Stimulated activated CD8-positive, alpha-beta memory T cell treated with anti-CD3 and anti-CD28 coated beads, Interleukin-15, amount 100 ng/mL, for 24 hours (primary cell): ENCODE data around the gene RAVER2.

Source experiments
- DNase-seq: peaks from one replicate; pipeline ENCODE4 v3.0.0-alpha.2; 2020; ENCODE audit warnings: low read depth

The RAVER2 gene

DNA sequence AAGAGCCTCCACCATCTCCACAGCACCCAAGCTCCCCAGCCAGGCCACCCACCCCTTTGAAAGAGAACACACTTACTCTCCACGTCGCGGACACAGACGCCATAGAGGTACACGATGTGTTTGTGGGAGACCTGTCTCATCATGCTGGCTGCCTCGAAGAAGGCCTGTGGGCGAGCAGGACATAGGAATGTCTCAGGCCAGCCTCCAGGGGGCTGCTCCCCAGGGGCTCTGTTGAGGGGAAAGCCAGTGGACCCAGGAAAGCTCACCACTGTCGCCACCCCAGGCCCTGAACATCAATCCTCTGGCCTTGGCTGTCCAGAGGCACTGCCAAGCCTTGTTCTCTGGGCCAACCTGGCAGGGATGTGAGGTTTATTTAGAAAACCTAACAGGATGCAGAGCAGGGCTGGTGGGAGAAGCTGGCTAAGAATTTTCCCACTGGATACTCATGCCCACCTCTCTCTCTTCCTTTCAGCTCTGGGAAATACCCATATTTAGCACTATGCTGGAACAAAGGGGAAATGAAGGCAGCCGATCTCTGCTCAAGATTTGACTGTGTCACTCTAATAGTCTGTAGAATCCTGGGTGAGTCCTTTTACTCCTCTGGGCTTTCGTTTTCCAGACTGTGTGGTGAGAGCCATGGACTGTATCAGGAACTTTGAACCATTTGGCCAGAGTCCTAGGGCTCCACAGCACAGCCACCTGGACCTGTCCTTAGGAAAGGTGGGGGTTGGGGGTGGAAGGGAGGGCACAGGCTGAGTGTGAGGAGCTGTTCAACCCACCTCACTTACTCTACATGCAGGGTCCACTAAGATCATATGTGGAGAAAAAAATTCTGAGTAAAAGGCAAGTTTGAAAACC lies 101.9 kb downstream of the RAVER2 start:
- DNase-seq = no peak

DNA sequence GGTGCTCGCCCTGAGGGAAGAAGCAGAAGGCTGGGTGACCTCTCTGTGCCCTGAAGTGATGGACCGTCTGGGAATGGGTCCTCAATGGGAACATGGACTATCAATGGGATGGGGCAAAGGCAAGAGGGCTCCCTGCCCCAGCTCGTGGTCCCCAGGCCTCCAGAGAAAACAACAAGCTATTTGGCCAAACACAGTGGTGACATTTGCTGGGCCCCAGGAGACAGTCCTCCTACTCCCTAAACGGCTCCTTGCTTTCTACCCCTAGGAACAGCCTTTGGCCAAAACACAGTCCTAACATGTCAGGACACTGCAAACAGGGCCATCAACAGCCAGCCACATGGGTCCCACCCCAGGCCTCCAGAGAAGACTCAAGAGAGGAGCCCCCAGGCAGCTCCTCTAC lies 102.8 kb downstream of the RAVER2 start:
- DNase-seq = no peak

DNA sequence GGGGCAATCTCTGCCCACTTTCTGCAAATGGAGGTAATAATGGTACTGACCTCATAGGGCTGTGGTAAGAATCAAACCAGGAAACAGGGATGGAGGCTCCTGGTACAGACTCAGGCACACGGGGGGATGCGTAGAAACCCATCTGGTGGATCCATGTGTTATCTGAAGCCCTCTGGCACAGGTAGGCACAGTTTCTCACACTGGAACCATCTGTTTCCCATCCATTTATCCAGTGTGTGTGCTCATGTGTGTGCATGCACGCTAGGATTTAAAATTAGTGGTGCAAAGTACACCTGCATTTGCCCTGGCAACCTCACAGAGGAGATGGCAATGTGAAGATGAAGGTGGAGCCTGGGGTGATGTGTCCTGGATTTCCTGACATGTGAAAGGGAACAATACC lies 103.3 kb downstream of the RAVER2 start:
- DNase-seq = no peak

DNA sequence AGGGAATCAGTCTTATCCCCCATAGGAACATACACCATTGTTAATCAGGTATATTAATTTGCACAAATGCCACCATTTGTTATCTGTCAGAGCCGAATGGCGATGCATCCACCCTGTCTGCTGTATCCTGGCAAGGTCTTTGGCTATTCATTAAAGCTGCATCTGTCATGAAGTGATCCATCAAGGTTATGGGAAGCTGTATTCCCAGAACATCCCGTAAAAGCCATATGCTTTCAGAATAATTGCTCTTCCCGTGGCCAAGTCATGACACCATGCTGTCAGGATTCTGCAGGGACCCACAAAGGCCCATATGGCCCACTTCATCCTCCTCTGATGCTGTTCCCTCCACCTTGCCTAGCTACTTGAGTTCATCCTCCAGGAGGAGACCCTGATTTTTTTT lies 103.9 kb downstream of the RAVER2 start:
- DNase-seq = no peak

DNA sequence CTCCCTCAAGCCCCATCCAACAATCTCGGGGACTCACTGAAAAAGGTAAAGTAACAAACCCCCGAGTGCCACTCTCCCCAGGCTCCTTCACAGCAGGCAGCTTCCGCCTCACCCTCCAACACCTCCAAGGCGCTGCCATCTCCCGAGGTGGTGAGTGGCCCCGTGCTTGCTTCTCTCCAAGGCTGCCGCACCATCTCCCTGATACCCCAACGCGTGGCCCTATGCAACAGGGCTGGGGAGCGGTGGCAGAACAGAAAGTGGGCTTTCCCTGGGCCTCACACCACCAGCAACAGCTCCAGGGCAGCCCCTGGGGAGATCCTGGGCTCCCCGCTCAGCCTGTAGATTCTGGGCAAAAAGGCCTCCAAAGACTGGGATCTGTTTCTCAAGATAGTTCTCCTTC lies 105.1 kb downstream of the RAVER2 start:
- DNase-seq = no peak

DNA sequence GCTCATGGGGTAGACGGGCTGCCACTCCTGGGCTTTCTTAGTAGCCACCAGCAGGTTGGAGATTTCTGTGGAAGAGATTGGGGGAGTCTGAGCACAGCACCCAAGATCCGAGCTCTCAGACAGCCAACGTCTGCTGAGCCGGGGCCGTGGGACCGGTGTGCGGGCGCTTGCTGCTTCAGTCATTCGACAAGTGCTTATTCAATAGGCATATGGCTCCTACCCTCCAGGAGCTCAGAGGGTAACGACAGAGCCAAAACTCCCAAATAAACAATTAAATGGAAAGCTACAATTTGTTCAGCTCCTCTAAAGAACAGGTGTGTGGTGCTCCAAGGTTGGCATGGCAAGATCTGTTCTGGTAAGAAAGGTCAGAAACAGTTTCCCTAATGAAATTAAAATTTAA lies 106.0 kb downstream of the RAVER2 start:
- DNase-seq = no peak

DNA sequence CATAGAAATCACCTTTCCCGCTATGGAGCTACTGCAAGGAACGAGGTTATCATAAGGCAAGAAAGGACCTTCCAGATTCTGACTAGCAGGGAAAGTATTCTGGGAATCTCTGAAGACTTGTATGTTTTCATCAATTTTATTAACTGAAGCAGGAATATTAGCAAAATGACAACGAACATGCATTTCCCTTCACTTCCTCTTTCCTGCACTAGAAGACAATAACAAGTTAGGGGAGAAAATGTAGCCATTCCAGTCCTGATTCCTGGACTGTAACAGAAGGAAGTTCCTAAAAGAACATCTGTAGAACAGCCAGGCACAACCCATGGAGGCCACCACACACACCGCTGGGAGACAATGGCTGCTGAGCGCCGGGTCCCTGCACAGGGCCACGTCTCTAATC lies 106.8 kb downstream of the RAVER2 start:
- DNase-seq = no peak

DNA sequence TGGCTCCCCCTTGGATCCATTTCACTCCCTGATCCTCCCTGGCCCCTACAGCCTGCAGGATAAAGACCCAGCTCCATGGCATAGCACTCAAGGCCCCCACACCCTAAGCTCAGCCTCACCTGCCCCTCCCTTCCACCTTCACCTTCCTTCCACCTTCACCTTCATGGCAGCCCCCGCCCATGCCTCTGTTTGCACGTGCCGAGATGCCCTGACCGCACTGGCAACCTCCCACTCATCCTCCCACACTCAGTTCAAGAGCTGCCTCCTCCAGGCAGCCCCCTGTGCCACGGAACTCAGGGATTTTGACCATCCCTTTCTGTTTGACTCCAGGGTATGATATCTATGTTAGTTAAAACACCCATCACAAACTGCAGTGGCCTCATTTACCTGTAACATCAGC lies 109.8 kb downstream of the RAVER2 start:
- DNase-seq = no peak

DNA sequence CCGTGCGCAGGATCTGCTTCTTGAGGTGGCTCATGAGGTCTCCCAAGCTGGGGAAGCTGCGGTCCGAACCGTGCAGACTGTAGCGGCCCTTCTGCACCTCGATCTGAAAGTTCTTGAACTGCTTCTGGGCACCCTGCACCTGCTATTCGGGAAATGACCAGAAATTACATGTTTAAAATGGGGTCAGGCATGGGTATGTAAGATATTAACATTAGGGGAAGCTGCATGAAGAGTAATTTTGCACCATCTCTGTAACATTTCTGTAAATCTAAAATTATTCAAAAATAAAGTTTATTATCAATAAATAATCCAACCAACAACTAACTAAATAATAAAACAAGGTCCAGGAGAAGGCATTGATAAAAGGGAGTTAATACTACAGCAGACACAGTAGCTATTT lies 110.7 kb downstream of the RAVER2 start:
- DNase-seq = no peak

DNA sequence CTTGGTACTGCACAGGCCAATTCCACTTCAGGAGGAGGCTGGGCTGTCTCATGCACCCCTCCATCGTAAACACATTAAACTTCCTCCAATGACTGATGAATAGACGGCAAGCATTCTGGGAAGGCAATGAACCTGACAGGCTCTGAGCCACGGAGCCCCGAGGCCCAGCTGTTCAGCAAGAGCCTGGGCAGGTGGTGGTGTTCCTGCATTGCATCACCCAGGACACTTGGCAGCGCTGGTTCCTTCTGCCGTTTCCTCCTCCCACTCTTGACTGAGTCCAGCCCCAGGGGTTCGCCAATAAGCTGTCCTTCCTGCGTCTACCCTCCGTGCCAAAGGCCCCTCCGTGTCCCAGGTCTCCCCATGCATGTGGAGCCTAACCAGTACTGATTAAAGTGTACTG lies 111.7 kb downstream of the RAVER2 start:
- no peak for DNase-seq

DNA sequence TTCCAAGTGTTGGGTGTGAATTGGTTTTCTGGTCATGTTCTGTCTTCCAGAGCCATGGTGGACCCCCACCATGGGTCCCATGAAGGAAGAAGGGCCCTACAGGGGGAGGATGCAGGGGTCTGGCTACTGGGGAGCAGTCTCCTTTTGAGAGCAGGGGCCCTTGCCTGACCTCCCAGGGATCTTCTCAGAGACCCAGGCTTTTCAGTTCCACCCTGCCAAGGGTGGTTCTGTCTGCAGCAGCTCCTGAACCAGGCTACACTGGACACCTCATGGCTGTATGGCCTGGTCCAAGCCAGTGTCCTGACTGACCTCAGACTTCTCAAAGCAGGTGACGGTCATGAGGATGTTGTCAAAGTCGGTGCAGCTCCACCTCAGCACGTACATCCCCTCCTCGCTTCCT lies 112.5 kb downstream of the RAVER2 start:
- DNase-seq = no peak

DNA sequence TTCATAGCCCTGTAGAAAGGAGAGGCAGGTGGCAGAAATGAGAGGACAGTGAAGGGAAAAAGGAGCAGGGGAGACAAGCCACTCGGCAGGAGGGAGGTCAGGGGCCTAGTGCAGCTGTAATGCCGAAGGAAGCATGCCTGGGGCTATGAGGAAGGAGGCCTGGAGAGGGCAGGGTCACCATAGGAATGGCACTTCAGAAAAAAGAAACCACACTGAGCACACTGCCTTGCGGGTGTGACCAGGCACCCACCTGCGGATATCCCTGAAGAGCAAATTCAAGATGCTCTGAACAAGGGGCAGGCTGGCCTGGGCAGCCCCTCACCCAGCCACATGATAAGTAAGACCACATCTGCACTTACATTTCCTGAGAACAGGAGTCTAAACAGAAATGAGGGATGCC lies 116.7 kb downstream of the RAVER2 start:
- DNase-seq = no peak

DNA sequence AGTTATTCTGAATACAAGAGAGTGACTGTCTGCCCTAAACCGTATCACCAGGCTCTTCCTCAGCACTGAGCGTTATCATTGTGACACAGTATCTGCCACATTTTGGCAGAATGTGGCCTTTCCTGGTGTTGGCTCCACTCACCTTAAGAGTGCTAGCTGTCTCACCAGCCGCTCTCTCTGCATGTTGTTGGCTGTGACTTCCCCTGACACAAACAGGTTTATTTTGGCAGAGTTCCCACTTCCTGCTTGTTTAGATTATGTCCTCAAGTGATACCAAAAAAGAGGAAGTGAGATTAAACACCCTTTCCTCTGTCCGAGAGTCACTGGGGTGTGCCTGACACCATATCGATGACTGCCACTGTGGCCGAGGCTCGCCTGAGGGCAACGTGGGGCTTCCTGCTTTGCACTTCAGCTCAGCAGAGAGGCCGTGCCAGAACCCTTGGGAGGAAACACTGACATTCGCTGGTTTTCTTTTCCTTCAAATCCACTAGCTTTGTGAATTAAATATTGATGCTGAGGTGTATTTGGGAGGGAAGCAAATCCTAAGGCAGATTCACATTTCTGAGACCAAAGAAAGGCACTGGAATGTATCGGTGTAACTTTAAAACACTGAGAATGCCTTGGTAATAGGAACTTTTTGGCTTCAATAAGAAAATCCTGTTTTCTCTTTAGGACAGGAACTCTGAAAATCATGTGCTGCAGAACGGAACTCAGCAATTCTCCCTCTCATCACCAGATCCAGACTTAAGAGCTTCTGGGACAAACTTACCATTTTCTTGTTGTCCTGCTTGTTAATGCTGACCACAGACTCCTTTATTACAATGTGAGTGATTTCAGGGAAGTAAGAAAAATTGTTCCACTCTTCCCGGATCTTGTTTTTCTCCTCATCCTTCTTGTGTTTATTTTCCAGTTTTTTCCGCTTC lies 119.4 kb downstream of the RAVER2 start:
- no peak for DNase-seq

DNA sequence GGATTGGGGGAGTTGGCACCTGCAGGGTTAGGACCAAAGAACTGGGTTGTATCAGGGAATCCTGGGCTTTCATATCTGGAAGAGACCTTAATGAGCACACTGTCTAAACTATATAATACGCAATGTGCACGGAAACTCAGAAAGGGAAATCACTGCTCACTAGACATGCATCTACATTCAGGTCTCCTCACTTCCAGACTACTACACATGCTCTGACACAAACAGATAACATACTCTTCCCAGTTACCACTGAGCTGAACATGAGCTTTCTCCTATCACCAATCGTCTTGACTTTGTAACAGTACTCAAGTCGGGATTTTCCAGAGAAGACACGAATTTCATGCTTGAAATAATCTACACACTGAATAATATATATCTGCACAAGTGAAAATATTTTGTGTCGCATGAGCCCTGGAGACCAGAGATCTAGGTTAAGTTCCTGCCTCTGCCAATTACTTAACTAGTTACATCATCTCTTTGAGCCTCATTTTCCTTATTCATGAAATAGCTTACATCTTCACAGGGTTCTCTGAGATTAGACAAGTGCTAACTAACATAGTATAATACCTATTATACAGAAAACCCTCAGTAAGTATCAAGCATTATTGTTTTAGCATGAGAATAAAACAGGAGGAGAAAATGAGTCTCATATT lies 120.4 kb downstream of the RAVER2 start:
- no peak for DNase-seq

DNA sequence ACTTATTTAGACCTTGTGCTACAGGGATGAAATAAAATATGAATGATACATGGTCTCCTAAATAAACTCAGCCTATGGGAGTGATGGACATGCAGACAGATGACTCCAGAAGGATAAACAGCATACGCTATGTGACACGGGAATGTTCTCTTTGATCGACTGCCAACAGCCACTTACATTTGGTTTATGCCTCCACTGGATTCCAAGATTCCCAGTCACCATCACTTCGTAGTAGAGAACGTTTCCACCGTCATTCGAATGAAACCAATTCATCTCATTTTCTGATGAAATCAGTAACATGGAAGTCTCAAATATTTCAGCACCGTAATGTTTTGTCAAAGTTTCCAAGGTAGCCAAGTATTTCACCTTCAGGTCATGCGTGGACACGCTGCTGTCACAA lies 121.8 kb downstream of the RAVER2 start:
- no peak for DNase-seq

DNA sequence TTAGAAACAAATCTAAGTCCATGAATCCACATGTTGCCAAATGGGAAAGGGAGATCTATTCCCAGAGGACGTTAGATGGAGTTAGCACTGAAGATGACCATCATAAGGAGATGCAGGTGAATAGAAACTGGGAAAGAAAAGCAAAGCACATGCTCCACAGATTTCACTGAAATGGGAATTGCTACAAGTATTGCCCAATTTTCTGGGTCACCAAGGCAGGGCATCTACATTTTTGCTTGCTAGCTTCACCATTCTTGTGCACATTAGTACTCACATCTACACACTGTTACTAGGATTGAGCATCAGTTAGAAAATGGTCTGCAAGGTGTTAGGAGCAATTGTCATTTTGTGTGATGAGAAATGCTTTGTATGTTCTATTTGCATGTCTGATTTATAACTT lies 122.4 kb downstream of the RAVER2 start:
- no peak for DNase-seq

DNA sequence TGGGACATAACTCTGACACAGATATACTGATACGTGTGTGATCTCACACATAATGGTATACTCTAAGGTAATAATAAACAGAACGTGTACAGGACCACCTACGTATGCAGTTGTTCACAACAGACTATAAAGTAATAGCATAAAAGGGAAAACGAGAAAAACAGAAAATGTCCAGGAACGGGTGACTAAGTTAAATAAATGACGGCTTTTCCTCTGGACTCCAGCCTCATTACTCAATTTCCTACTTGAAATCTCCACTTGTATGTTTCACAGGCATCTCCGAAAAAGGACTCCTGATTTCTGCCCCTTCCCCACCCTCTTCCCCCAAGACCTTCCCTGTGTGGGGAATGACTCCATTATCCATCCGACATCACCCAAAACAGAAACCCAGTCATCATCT lies 126.4 kb downstream of the RAVER2 start:
- no peak for DNase-seq

DNA sequence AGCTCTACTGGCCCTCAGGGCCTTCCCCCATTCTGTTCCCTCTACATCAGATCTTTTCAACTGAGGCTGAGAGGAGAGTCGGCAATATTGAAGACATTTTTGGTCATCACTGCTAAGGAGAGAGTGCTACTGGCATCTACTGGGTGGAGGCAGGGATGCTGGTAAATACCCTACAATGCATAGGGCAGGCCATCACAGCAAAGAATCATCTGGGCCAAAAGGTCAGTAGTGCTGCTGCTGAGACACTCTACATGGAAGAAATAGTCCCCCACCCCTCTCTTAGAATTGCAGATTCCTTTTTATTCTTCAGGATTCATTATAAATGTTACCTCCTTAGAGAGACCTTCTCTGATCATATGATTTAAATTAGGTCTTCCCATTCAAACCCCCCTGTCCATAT lies 127.2 kb downstream of the RAVER2 start:
- DNase-seq = no peak

DNA sequence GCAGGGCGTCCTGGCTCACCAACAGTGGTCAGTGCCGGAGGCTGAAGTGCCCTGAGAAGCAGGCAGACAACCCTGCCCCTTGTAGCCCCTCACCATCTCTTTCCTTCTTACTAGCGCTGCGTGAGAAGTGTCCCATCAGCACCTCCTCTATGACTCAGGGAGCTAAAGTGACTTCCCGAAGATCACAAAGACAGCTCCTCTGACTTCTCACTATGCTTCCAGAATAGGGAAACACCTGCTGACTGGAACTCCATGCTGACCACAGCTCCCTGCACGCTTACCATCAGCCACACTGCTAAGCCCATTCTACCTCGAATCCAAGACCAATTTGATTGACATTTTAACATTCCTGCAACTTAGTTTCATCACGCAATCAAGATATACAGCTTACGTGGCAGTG lies 128.7 kb downstream of the RAVER2 start:
- no peak for DNase-seq

DNA sequence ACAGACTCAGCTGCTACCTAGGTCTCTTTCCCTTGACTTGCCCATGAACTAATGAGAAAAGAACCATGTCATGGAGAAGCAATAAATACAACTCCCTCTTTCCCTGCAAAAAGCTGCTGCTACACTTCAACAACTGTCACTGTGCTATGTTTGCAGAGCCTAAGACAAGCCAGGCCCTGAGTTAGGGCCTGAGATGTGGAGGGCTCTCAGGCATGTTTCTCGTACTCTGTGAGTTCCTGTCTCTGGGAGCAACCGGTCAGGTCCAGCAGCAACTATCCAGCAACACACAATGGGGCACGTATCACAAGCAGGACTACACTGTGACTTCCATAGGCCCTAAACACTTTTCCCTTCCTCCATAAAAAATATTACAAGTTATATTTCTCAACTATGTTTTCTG lies 129.8 kb downstream of the RAVER2 start:
- no peak for DNase-seq

DNA sequence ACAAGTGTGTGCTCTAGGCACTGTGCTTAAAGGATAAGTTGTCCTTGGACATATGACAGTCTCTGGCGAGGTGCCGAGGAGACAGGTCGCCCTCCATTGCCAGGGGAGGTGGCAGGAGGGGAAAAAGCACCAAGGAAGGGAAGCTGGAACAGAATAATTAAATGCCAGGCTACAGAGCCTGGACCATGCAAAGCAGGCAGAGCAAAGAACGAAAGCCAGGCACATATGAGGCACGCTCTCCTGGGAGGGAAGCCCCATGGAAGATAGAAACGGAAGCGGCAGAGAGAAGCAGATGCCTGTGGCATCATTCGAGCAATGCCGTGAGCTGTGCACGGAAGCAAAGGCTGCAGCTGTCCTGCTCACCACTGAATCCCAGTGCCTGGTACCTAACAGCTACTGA lies 130.2 kb downstream of the RAVER2 start:
- DNase-seq = no peak

DNA sequence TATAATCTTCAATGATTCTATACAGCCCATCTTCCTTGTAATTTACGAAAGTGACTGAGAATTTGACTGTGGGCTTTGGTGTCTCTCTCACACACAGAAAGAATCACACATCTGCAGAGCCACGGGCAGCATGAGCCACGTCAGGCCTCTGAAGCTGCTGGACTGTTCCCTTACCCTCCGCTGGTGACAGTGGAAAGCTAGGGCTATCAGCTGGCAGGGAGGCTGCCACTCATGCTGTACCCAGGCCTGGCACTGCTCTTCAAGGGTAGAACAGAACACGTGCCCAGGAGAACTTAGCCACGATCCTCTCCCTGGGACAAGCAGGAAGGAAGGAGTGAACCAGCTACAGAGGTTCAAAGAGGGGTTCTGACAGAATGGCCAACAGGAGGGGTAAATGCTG lies 130.7 kb downstream of the RAVER2 start:
- no peak for DNase-seq

DNA sequence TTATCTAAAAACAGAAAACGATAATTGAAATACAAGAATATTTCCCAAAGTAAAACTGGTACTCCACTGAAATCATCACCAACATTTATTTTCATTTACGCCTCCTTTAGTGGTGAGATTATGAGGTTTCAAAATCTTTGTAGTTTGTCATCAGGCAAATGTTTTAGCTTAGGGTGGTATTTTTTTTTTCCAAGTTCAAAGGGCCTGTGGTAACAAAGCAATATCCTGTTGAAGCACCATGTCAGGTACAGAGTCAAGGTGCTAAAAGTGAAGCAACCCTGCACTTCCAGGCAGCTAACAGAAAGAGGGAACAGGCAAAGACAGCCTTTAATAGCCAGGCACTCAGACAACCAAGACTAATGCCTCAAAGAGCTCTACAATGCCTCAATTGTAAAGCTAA lies 132.3 kb downstream of the RAVER2 start:
- DNase-seq = no peak
